ENCODE results near the gene TTC34. TPM values are rescaled to one million over a fixed set of nuclear protein-coding genes. Genes with fewer than 3 reads are reported as not detected.

TTC34 gene
- total RNA-seq, 2 donors from 2014 or later = under 0.01 to 0.52 TPM

DNA sequence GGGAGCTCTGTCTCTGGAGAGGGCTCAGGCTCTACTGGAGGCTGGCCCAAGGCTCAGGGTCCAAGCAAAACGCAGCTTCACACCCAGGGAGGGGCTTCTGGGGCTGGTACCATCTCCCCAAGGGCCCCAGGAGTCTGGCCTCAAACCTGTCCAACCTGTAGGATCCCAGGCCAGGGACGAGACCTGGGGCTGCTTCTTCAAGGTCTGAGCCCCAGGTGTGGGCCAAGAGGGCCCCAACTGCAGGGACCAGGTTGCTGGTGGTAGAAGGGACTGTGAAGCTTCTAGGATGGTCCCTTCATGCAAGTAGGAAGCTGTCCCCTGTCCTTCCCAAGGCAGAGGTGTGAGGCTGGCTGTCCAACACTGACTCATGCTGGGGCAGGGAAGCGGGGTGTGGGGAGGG lies 160.9 kb downstream of the TTC34 start:
- intact Hi-C loops (cut with DNase I) = no loop called here
- H3K9me3 ChIP-seq = peaks cover 0 to 12% (median 0%) of the 10 kb centered on the region in 3 donors
- ATAC-seq (no peak), DNase-seq (no peak)
- H3K4me3 ChIP-seq = no peak overlapping the region
- peaks cover 20% of the 10 kb centered on the region for H3K4me1 ChIP-seq
- no peak overlapping the region for H3K27ac ChIP-seq
- H3K27me3 ChIP-seq = no peaks in the 10 kb centered on the region
- no peak for TF ChIP-seq CTCF (IDR thresholded peaks at IDR 0.05)
- no peak for TF ChIP-seq POLR2A (IDR thresholded peaks at IDR 0.05)
- no peaks in the 10 kb centered on the region for H3K36me3 ChIP-seq (replicated peaks in 1 of 2; ENCODE audit: insufficient read depth in 1 of 2, low read depth in 2 of 2)
- WGBS, 2 donors = 60 to 83% methylated on average over 1 to 2 of the region's 3 CpGs

GRCh38 chr1:2639607-2640521 lies 161.6 kb downstream of the TTC34 start:
- no peak for ATAC-seq
- Histone ChIP-seq H3K9me3 (peaks cover 0 to 12% (median 0%) of the 10 kb centered on the region in 3 donors), H3K36me3 (replicated peaks in 1 of 2; ENCODE audit: insufficient read depth in 1 of 2, low read depth in 2 of 2) (no peaks in the 10 kb centered on the region), H3K4me3 (no peak overlapping the region), H3K27ac (no peak overlapping the region), H3K4me1 (peaks cover 20% of the 10 kb centered on the region), H3K27me3 (no peaks in the 10 kb centered on the region)
- intact Hi-C loops (cut with DNase I) = no loop called here
- DNase-seq = no peak
- 68 to 73% methylated on average over 20 to 26 of the region's 26 CpGs for WGBS, 2 donors
- TF ChIP-seq CTCF (IDR thresholded peaks at IDR 0.05) = no peak
- TF ChIP-seq POLR2A (IDR thresholded peaks at IDR 0.05) = no peak

GRCh38 chr1:2639203-2639602 lies 162.3 kb downstream of the TTC34 start:
- H3K4me3 ChIP-seq = no peak overlapping the region
- no peak for DNase-seq

GRCh38 chr1:2638466-2639115 lies 162.9 kb downstream of the TTC34 start:
- Histone ChIP-seq H3K4me3 (no peak overlapping the region), H3K9me3 (peaks cover 0 to 12% (median 0%) of the 10 kb centered on the region in 3 donors), H3K27ac (no peak overlapping the region), H3K27me3 (no peaks in the 10 kb centered on the region), H3K4me1 (peaks cover 18% of the 10 kb centered on the region), H3K36me3 (replicated peaks in 1 of 2; ENCODE audit: insufficient read depth in 1 of 2, low read depth in 2 of 2) (no peaks in the 10 kb centered on the region)
- TF ChIP-seq POLR2A (IDR thresholded peaks at IDR 0.05) = no peak
- no peak for ATAC-seq
- DNase-seq = no peak
- intact Hi-C loops (cut with DNase I) = no loop called here
- 65 to 67% methylated on average over 15 to 16 of the region's 16 CpGs for WGBS, 2 donors

More at GRCh38 chr1:2639203-2639602, 162.3 kb downstream of the TTC34 start:
- Histone ChIP-seq H3K27ac (no peak overlapping the region), H3K9me3 (peaks cover 0 to 12% (median 0%) of the 10 kb centered on the region in 3 donors), H3K36me3 (replicated peaks in 1 of 2; ENCODE audit: insufficient read depth in 1 of 2, low read depth in 2 of 2) (no peaks in the 10 kb centered on the region), H3K4me1 (peaks cover 20% of the 10 kb centered on the region), H3K27me3 (no peaks in the 10 kb centered on the region)
- no peak for ATAC-seq
- intact Hi-C loops (cut with DNase I) = no loop called here
- no peak for TF ChIP-seq CTCF (IDR thresholded peaks at IDR 0.05)
- no peak for TF ChIP-seq POLR2A (IDR thresholded peaks at IDR 0.05)
- WGBS, 2 donors = 26 to 41% methylated on average over 5 to 11 of the region's 11 CpGs

DNA sequence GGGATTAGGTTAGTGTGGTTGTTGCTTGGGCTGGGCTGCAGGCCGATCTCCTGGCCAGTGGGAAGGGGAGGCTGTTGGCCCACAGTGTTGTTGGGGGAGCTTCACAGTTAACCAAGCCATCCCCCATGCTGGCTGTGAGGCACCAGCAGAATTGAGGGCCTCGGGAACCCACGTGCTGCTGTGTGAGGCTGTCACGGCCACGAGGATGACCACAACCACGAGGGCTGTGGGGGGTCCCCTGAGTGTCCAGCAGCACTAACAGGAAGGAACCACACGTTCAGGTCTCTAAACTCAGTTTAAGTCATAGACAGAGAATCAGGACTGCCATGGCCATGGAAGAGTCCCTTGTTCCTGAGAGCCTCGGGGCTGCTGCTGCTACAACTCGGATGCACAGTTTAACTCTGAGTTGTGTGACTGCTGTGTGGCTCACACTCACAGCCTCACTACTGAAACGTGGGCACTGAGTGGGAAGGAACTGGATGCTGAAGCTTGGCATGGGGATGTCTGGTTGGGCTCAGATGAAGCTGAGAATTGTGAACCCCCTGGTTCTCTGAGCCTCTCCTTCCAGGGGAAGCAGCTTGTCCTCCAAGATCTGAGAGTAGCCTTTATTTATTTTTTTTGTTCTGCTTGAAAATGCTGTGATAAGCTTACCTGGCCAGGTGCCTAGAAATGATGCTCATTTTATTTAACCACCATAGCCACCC lies 163.9 kb downstream of the TTC34 start:
- H3K9me3 ChIP-seq = peaks cover 0 to 12% (median 0%) of the 10 kb centered on the region in 3 donors
- H3K4me1 ChIP-seq = peaks cover 14% of the 10 kb centered on the region
- H3K27ac ChIP-seq = no peak overlapping the region
- H3K36me3 ChIP-seq (replicated peaks in 1 of 2; ENCODE audit: insufficient read depth in 1 of 2, low read depth in 2 of 2) = no peaks in the 10 kb centered on the region
- TF ChIP-seq POLR2A (IDR thresholded peaks at IDR 0.05) = no peak
- no peak for TF ChIP-seq CTCF (IDR thresholded peaks at IDR 0.05)
- DNase-seq (no peak), ATAC-seq (no peak)
- intact Hi-C loops (cut with DNase I) = no loop called here
- no peak overlapping the region for H3K4me3 ChIP-seq
- WGBS, 2 donors = 73 to 74% methylated on average over 5 to 10 of the region's 10 CpGs
- H3K27me3 ChIP-seq = no peaks in the 10 kb centered on the region
